GM12878 (cell line): ENCODE measurements around the gene MRPL54. TPM values are rescaled to one million over a fixed set of nuclear protein-coding genes. Genes with fewer than 3 reads are reported as not detected.

ENCODE experiments used
- ATAC-seq: fragments of 200-7000 bp; cut with Tn5 transposase; 3 replicates; pipeline ENCODE4 v1.9.1; 2020; ENCODE audit warnings: mild to moderate bottlenecking, moderate library complexity
- BruUV-seq: library from RNA; stranded (reverse); fragments of 400-500 nt; replicated peaks from 2 replicates; lab custom pipeline; 2021; lab: Mats Ljungman, UMichigan
- CTCF ChIA-PET: fragments of 300-600 bp; sonication (Branson Sonifier 250); formaldehyde crosslinking; extraction: SDS; loops from one replicate; lab custom pipeline; 2021; ENCODE audit warnings: inconsistent platforms; lab: Yijun Ruan, JAX
- POLR2A ChIA-PET: fragments of 350-600 bp; formaldehyde crosslinking; extraction: SDS; loops from one replicate; lab custom pipeline; 2021; ENCODE audit warnings: inconsistent platforms; lab: Charles Lee
- RAD21 ChIA-PET: fragments of 300-600 bp; sonication (Branson Sonifier 250); formaldehyde crosslinking; loops from one replicate; lab custom pipeline; 2023; ENCODE audit warnings: antibody characterized with exemption; ENCODE audit not compliant: unreplicated experiment; lab: Charles Lee
- SMC1A ChIA-PET: fragments of 300-600 bp; sonication (Branson Sonifier 250); formaldehyde crosslinking; loops from one replicate; lab custom pipeline; 2023; ENCODE audit not compliant: unreplicated experiment, uncharacterized antibody; lab: Charles Lee
- DNase-seq: peaks from one replicate; pipeline ENCODE4 v3.0.0-alpha.2; 2011; ENCODE audit warnings: low read depth, low spot score
- FAIRE-seq: peaks from 3 replicates; lab custom pipeline; 2011; peaks lifted over from hg19 to GRCh38; lab: Jason Lieb, UNC
- H2AFZ ChIP-seq: 2 replicates; pipeline ENCODE4 v1.6.0; 2011; ENCODE audit warnings: low read depth, low read length, control low read depth; ENCODE audit not compliant: control insufficient read depth
- H3K27ac ChIP-seq: 2 replicates; pipeline ENCODE4 v1.5.1; 2011; ENCODE audit warnings: control low read depth; ENCODE audit not compliant: control insufficient read depth, insufficient read depth
- H3K27me3 ChIP-seq, 2 experiments: replicated peaks in 1 of 2; 2 replicates each; pipeline versions ENCODE4 v1.6.0 to v1.6.1; 2011; ENCODE audit warnings: low read length in 1 of 2; ENCODE audit not compliant: control insufficient read depth in 2 of 2, insufficient read depth in 2 of 2
- H3K36me3 ChIP-seq, 2 experiments: 2 replicates each; pipeline ENCODE4 v1.5.1; 2011; ENCODE audit warnings: low read length in 1 of 2; ENCODE audit not compliant: control insufficient read depth in 2 of 2, insufficient read depth in 2 of 2
- H3K4me1 ChIP-seq: 2 replicates; pipeline ENCODE4 v1.6.1; 2011; ENCODE audit warnings: mild to moderate bottlenecking, low read length, moderate library complexity, mixed read lengths; ENCODE audit not compliant: control insufficient read depth, insufficient read depth
- H3K4me2 ChIP-seq: 2 replicates; pipeline ENCODE4 v1.6.0; 2011; ENCODE audit warnings: control low read depth; ENCODE audit not compliant: control insufficient read depth, insufficient read depth
- H3K4me3 ChIP-seq: fragments of 200-600 bp; sonication (generic); 2 replicates; pipeline ENCODE4 v1.5.1; 2016
- H3K79me2 ChIP-seq: 2 replicates; pipeline ENCODE4 v1.6.0; 2011; ENCODE audit warnings: low read length; ENCODE audit not compliant: control insufficient read depth, insufficient read depth
- H3K9ac ChIP-seq: 2 replicates; pipeline ENCODE4 v1.8.0; 2011; ENCODE audit warnings: low read length, control low read depth, mixed read lengths; ENCODE audit not compliant: control insufficient read depth, insufficient read depth
- H3K9me3 ChIP-seq: replicated peaks from 3 replicates; pipeline ENCODE4 v1.5.1; 2011; ENCODE audit warnings: mild to moderate bottlenecking, low read length; ENCODE audit not compliant: control insufficient read depth, insufficient read depth
- H4K20me1 ChIP-seq: 2 replicates; pipeline ENCODE4 v1.6.0; 2011; ENCODE audit not compliant: control insufficient read depth, insufficient read depth
- CBX3 ChIP-seq: fragments of 200-600 bp; sonication (generic); IDR thresholded peaks from 2 replicates; pipeline ENCODE4 v1.6.1; 2016; ENCODE audit warnings: low read depth, borderline replicate concordance
- CHD1 ChIP-seq: IDR thresholded peaks from 2 replicates; pipeline ENCODE4 v1.6.1; 2012; ENCODE audit warnings: low read depth, low read length, improper control_type of control experiment
- E4F1 ChIP-seq: fragments of 450-650 bp; IDR thresholded peaks from 2 replicates; pipeline ENCODE4 v1.6.1; 2018; ENCODE audit warnings: borderline replicate concordance, mild to moderate bottlenecking; ENCODE audit not compliant: partially characterized antibody
- HDAC6 ChIP-seq: fragments of 200-600 bp; sonication (generic); IDR thresholded peaks from one replicate; pipeline ENCODE4 v1.8.0; 2017; ENCODE audit warnings: antibody characterized with exemption; ENCODE audit not compliant: unreplicated experiment
- NFXL1 ChIP-seq: fragments of 450-650 bp; IDR thresholded peaks from 2 replicates; pipeline ENCODE4 v1.6.1; 2017; ENCODE audit warnings: antibody characterized with exemption, mild to moderate bottlenecking, borderline replicate concordance
- NR2C2 ChIP-seq: IDR thresholded peaks from 2 replicates; pipeline ENCODE4 v1.6.1; 2011; ENCODE audit warnings: borderline replicate concordance, low read depth; ENCODE audit not compliant: control insufficient read depth, insufficient read length
- TAF1 ChIP-seq: IDR thresholded peaks from 2 replicates; pipeline ENCODE4 v1.6.1; 2011; ENCODE audit warnings: mild to moderate bottlenecking, low read depth, low read length, borderline replicate concordance
- WGBS: methylation state at CpG from one replicate; pipeline ENCODE4 v1.1.6; 2016; ENCODE audit warnings: low lambda C conversion rate; ENCODE audit not compliant: insufficient replicate concordance, insufficient coverage; ENCODE audit errors: missing lambda C conversion rate; 5-methylcytosine and 5-hydroxymethylcytosine counted together
- in situ Hi-C: fragments of 300-500 bp; cut with MboI; formaldehyde crosslinking; loops from 9 replicates; pipeline ENCODE4 v1.14.3; 2018; ENCODE audit warnings: mixed read lengths
- intact Hi-C: fragments of 100-400 bp; cut with micrococcal nuclease; formaldehyde crosslinking; loops from one replicate; pipeline ENCODE4 v1.14.2; 2022; ENCODE audit not compliant: unreplicated experiment
- polyA plus RNA-seq, 11 experiments: library from polyadenylated mRNA; depleted of rRNA in 4 of 11; unstranded in 6 of 11; stranded (reverse) in 5 of 11; fragments of >200 nt; fragmentation: Nextera tagmentation in 4 of 11; fragmentation: Illumina TruSeq in 1 of 11; extraction: Ambion mirVana in 4 of 11; extraction: Trizol in 1 of 11; gene quantifications; 1 replicate in 1 of 11; 2 replicates in 10 of 11; pipeline versions ENCODE4 v1.2.1 to v1.2.3, GENCODE V29; 2011 to 2016; ENCODE audit warnings: inconsistent platforms in 2 of 11, missing spikeins in 2 of 11, low read depth in 1 of 11
- total RNA-seq, 4 experiments: library from RNA; depleted of rRNA in 3 of 4; stranded (reverse); fragments of >200 nt in 3 of 4; fragmentation: Illumina TruSeq in 1 of 4; extraction: Trizol in 1 of 4; gene quantifications; 2 replicates each; pipeline versions ENCODE4 v1.2.1 to v1.2.3, GENCODE V29; 2013 to 2021

MRPL54 gene
- total and polyA plus RNA-seq, 10 of the 15 experiments (the other 5 are each of a cell fraction or from before 2014, with no cell fraction given) = 3.1 to 98.7 (median 75.2) TPM

DNA sequence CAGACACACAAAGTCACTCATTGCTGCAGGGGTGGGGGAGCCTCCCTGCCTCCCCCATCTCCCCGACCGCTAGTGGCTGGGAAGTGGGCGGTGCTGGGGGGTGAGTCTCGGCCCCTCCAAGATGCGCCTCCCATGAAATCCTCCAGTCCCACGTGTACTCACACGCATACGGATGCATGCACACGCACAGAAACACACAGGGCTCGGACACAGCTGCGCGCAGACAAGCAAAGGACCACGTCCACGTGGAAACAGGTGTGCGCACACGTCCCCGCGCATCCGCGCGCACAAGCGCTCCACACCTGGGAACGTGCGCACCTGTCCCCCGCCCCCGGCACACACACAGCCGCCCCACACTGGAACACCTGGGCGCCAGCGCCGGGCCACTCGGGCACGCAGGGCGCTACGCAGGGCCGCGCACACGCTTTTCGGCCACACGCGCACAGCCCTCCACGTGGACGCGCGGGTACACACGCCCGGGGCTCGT lies 23.0 kb downstream of the MRPL54 start:
- no peak overlapping the region for H2AFZ ChIP-seq
- TF ChIP-seq CBX3 (no peak), NR2C2 (no peak), HDAC6 (peak; percentile 96), E4F1 (no peak), TAF1 (no peak), CHD1 (no peak), NFXL1 (no peak)
- H3K4me1 ChIP-seq = no peaks in the 10 kb centered on the region
- no peaks in the 10 kb centered on the region for H4K20me1 ChIP-seq
- ChIA-PET RAD21 (no interaction called here), POLR2A (no interaction called here), CTCF (no interaction called here), SMC1A (no interaction called here)
- intact Hi-C loops = no loop called here
- in situ Hi-C loops = no loop called here
- no peak overlapping the region for H3K27ac ChIP-seq
- H3K36me3 ChIP-seq = no peaks in the 10 kb centered on the region; a peak in 1 of 4 replicates
- no peaks in the 10 kb centered on the region; the same call in 2 of the 3 replicates for H3K9me3 ChIP-seq
- no peaks in the 10 kb centered on the region for H3K79me2 ChIP-seq
- no TSS peak for BruUV-seq
- peak overlapping the region; percentile 11; the same call in 1 of the 2 replicates for H3K4me3 ChIP-seq
- ATAC-seq = no peak
- FAIRE-seq = no peak
- 6% methylated on average over 25 of the region's 47 CpGs for WGBS
- no peak for DNase-seq
- H3K9ac ChIP-seq = no peak overlapping the region
- no peaks in the 10 kb centered on the region; a peak in 1 of 4 replicates for H3K27me3 ChIP-seq
- H3K4me2 ChIP-seq = peak overlapping the region; percentile 33
